Measurements from ENCODE around the gene TLN1.

The TLN1 gene

DNA sequence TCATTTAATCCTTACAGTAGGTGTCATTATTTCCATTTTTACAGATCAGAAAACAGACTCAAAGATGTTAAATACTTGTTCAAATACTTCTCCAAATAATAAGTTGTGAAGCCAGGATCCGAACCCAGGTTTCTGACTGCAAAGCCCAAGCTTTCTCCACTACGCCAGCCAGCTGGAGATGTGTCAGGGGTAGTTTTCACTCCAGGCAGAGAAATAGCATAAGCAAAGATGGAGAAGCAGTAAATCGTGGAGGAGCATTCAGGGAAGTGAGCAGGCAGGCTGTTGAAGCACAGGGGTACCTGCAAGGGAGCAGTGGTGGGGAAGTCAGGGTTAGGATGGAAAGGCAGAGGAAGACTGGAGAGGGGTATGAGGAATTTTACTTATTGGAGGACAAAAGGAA is 2.9 kb downstream of the TLN1 start:
- no peak for DNase-seq

DNA sequence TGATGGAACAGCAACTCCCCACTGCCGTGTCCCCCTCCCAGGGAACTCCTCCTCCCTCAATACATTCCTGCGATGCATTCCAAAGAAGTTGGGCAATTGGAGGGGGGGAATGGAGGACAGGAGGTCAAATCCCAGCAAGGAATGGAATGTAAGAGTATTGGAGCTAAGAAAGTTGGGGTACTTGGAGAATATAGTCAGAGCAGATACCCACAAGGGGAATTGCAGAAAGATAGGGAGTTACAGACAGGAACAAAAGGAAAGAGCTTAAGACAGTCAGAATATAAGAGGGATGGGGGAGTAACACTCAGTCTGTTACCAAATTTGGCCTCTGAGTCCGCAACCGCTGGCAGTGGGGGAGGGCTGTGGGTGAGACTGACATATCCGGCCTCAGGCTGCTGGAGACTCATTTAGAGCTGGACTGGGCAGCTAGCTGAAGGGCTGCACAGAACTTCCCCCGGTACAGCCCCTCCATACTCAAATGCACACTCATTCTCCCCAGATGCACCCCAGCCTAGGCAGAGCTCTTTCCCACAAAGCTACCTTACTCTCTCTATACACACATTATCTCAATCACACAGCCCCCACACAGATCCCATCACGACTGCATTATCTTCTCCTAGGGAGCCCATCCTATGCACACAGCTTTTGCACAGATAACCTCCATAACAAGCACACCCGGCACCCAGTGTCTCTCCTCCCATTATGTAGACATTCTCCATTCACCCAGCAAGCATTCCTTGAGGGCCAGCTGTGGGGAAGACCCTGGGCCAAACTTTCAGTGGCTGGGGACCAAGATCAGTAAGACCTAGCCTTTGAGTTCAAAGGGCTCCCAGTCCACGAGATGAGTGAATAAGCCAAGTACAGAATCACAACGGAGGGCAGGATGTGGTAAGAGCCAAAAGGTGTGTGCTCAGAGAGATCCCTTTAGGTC is 3.7 kb downstream of the TLN1 start:
- DNase-seq, result peak; percentile 92

DNA sequence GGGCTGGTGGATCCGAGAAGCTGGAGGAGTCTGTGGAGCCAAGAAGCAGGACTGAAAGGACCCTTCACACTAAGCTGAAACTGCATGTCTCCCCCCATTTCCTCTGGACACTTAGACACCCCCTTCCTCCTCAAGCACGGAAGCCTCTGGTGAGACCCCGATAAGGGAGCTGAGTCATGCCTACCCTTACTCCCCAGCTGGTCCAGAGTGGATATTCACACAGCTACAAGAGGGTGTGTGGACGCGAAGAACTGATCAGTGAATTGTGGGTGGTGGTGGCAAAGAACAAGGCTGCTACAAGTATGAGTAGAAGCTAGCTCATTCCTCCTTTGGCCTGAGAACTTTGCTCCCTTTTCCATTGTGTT is 4.3 kb downstream of the TLN1 start:
- DNase-seq, result no peak

DNA sequence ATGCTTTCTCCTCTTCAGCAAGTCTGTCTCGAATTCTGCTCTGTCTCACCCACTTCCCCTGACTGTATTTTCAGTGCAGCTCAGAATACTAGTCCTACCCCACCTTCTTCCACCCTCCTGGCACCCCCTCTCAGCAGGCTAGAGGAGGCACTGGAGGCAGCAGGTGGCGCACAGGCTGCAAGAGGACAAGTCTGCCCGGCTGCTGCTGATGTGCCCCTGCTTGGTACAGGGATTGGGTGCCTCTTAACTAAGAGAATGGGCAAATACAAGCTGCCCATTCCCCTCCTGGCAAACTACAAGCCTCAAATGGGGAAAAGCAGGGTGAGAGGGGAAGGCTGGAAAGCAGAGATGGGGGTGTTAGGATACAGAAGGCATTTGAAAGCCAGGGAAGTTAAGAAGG is 5.1 kb downstream of the TLN1 start:
- no peak for DNase-seq

DNA sequence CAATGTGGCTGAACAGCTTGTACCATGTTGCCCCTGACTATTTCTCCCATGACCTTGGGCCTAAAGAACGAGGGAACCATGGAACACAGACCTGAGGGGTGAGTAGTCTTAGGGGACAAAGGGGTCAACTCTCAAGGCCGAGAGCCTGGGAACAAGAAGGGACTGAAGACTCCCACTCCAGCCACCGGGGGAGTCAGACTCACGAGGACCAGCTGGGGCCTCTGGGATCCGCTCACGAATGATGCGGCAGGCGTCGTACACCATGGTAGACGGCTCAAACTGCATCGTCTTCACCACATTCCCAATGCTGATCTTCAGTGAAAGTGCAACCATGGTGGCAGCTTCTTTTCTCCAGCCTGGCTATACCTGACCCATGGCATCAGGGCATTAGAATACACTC is 6.6 kb downstream of the TLN1 start:
- no peak for DNase-seq

DNA sequence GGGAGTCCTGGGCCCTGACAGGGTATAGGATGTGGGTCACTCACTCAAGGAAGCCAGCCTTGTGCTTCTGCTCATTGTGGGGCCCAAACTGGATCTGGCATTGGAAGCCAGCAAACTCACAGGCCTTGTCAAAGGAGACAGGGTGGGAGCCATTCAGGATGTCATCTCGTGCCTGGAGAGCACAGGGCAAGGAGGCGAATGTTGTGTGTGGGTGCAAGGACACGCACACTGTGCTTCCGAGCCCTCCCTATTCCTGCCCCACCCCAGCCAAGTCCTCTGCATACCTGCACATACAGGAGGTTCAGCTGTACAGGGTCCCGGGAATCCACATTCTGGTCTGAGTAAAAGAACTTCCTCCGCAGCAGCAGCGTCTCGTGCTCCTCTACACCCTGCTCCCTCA is 8.1 kb downstream of the TLN1 start:
- no peak for DNase-seq

DNA sequence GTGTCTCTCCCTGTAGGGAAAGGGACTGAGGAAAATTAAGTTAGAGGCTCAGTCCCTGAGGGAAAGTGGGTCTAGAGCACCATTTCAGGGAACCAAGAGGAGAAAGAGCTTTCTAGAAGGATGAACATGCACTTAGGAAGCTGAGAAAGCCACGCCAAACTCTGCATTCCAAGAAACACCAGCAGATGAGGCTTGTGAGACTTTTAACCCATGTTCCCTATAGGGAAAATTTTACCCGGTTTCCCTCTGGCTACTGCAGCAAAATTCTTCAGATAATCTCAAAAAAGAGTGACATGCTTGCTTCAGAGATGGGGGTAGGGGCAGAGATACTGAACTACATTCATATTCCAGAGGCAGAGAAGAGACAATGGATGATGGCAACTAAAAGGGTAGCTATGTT is 8.6 kb downstream of the TLN1 start:
- DNase-seq, result no peak

DNA sequence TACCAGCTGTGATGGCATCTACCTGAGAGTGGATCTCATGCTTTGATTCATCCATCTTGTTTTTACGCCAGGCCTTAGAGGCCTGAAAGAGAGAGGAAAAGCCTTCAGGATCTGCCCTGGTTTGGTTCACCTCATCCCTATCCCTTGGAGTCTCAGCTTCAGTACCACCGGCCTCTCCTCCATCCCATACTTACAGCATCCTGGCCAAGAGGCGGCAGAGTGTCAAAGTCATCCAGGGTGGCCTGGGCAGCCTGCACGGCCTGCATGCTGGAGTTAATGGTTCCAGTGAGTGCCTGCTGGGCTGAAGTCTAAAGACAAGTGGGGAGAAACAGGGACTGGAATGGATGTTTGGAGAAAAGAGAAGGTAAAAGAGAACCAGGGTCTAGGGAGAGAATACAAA is 12.4 kb downstream of the TLN1 start:
- no peak for DNase-seq

DNA sequence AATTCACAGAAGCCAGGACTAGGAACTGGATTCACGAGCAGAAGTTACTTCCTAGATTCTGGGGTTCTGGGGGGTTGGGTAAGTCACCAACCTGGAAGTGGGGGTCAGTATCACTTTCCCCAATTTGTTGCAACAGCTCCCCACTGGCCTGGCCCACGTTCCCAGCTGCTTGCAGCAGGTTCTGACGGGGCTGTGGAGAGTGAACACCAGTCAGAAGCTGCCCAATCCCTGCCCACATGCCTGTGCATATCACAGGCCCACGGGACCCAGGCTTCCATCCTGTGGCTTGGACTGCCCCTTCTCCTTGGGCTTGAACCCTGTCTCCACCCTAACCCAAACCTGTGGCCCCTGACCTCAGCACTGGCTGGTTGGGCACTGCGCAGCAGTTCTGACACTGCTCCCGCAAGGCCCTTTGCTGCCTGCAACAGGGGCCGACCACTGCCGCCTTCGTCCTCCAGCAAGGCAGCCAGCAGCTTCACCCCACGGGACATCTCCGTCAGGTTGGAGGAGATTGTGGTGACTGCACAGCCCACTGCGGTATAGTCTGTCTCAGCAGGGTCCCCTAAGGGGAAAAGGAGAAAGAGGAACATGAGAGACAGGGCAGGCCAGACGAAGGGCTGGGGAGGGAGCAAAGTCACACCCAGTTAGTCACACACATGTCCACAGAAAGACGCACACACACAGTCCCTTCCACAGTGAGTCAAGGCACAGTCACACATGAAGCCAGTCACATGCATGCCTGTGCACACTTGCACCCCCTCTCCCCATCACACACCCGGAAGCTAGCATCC is 13.1 kb downstream of the TLN1 start:
- no peak for DNase-seq

DNA sequence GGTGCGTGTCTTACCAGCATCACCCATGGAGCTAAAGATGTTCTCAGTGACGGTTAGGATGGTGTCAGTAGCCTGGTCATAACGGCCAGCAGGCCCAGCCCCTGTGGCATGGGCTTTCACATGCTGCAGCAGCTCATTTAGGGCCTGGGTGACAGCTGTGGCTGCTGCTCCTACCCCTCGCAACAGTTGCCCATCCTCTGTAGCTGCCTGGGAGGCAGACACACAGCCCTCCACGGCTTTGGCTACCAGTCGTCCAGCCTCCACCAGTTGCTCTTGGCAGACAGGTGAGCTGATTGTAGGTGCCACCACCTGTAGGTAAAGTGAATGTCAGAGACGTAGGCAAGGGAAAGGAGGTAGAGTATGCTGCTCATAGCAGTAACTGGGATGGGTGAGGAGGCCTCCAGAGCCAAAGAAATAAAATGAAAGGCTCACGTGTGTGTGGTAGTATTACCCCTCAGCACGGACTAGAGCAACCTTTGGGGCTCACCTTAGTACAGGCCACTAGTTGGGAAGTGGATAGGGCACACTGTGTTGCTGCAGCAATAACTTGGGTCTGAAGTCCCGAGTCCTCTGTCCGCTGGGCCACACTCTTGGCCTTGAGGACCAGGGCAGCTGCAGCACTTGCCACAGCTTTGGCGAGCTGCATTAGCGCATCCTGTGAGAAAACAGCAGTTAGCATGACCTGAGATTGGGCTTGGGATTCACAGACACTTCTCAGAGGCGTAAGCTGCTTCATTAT is 14.7 kb downstream of the TLN1 start:
- DNase-seq, result no peak

DNA sequence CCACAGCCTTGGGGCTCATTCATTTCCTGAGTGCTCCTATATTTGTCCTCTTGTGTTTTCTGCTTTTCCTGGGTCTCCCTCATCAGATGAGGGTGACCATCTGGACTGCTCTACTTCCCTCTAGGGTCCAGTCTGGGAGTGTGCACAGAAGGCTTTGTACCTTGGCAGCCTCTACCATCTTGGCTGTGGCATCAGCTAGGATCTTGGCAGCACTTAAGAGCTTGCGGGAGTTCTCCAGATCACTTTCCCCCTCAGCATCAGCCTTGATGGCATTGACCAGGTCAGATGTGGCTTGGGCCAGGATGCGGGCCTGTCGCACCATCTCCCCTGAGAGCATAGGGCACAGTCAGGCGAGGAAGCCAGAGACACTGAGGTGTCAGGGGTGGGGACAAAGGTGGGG is 15.8 kb downstream of the TLN1 start:
- DNase-seq, result no peak

DNA sequence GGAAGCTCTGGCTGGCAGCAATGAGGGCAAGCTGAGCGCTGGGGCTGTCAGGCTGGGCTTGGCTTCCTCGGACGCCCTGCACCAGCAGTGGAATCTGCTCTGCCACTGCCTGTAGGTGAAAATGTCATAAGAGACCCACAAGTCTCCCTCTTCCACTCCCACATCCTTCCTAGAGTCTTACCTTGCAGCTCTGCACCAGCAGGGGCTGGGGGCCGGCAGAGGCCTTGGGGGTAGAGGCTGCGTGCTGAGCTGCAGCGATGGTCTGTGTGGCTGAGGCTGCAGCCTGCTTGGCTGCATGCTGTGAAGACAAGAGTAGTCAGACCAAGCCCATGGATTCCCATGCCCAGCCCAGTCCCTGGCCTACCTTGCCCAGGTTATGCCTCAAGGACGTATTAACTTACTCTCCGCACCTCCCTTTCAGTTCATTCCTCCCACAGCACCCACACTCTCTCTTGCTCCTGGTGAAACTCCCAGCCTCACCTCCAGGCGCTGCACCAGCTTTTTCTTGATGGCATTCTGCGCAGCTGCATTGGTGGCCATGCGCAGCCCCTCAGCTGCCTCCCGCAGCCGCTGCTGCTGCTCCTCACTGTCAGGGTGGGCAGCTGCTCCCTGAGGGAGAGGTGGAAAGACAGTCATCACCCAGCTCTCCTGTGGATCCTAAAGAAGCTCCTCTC is 17.3 kb downstream of the TLN1 start:
- DNase-seq, result no peak

DNA sequence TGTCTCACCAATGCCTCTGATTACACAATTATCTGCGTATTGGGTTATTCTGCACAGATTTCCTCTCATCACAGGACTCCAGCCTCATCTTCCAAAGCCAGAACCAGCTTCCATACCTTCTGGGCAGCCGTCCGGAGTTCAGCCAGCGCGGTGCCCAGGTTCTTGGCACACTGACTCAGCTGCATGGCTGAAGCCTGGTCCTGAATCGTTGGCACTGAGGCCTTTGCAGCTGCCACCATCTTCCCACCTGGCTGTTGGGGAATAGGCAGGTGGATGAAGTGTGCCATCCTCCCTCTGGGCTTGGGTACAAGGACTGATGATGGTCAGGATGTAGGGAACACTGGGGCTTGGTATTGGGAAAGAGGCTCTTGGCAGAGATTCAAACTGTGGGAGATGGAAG is 17.9 kb downstream of the TLN1 start:
- DNase-seq, result no peak

DNA sequence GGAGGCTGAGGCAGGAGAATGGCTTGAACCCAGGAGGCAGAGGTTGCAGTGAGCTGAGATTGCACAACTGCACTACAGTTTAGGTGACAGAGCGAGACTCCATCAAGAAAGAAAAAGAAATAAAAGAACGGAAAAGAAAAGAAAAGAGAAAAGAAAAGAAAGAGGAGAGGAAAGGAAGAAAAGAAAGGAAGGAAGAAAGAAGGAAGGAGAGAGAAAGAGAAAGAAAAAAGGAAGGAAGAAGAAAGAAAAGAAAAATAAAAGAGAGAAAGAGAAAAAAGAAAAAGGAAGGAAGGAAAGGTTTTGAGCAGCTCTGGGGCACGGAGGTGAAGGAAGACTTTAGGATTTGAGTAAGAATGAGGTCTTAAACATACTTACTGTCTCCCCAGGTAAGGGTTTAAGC is 18.4 kb downstream of the TLN1 start:
- no peak for DNase-seq

DNA sequence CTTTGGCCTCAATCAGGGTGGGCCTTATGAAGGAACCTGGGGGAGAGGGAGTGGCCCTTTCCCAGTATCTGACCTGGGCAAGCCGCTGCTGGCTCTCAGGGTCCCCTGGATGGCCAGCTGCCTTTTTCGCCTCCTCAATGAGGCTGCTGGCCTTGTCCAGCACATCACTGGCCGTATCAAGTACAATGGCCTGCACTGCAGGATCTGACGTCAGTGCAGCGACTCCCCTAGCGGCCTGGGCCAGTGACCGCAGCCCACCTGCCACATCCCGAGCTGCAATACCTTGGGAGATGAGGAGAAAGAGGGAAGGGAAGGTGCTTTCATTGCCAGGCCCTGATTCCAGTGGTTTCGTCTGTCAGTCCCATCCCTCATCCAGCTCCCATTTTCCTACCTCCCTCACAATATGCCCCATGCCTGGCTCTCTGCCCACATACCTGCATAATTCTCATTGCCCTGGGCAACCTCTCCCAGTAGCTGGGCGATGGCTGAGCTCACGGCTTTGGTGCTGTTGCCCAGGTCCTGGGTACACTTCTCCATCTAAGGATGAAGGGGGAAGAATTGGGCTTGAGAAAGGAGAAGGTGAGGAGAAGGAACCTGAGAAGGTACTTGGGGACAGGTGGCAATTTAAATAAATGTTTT is 19.1 kb downstream of the TLN1 start:
- peak; percentile 65 for DNase-seq

DNA sequence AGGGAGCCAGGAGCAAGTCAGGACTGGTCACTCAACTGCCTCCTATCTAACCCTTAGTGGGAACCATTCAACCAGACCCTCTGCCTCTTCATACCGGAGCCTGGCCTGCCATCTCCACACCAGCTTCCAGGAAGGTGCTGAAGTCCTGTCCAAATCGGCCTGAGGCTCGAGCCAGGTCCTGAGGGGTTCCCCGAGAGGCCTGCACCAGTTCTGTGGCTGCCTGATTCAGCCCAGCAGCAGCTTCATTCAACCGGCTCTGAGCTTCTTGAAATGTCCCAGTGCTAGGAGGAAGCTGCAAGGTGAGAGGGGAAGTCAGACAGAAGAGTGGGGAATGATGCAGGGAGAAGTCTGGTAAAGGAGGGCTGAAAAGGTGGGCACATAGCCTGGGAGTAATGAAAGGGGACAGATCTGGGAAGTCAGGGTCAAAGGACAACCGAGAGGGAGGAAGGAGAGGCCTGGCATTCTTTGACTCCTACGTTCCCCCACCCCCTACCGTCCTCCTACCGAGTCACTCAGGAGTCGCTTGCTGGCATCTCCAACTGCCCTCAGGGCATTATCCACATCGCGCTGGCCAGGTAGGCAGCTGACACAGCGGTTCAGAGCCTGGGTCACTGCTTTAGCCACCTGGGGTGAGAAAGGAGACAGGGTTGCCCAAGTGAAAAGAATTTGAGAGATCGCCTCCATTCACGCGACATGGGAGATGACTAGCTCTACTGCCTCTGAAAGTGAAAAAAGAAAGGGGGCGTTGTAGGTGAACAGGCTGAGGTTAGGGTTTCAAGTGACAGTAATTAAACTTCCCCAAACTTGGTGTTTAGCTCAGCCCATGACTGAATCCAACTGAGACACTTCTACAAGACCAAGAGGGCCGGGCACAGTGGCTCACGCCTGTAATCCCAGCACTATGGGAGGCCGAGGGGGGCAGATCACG is 20.2 kb downstream of the TLN1 start:
- DNase-seq, result no peak

DNA sequence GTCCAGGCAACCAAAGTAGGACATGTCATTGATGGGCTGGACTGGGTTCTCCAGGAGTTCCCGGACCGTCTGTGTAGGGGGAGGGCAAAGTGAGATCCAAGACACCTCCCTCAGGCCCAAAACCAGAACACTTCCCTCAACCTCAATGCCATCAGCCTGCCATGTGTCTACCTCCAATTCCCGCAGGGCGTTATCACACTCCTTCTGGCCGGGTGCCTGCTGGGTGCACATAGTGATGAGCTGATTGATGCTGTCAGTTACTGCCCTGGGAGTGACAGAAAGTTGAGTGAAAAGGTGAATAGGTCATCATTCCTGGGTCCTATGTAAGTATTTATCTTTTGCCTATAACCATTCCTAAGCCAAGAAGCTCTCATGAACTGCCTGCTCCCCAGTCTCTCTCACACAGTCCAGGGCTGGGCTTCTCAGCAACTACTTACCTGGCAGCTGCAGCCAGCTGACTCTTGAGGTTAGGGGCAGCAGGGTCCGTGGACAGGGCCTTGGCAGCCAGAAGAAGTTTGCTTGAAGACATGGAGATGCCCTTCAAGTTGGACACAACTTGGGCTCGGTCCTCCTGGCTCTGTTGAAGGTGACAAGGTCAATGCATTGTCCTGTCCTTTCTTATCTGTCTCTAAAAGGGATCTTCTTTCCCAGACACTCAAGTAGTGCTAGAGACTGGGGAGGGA is 21.0 kb downstream of the TLN1 start:
- DNase-seq, result no peak

DNA sequence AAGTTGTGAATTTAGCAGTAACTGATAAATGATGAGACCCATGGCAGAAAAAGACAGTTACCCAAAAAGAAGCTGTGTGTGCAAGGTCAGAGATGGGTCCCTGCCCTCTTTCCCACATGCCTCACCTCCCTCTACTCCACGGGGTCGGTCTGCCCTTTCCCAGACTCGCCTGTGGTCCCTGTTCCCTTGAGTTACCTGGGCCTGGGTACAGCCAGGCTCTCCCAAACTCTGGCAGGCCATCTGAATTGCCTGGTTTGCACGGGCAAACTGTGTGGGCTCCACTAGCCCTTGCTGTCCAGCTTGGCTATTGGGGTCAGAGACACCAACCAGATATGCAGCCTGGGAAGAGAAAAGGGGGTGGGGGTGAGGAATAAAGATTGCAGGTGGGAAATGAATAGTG is 23.8 kb downstream of the TLN1 start:
- no peak for DNase-seq

DNA sequence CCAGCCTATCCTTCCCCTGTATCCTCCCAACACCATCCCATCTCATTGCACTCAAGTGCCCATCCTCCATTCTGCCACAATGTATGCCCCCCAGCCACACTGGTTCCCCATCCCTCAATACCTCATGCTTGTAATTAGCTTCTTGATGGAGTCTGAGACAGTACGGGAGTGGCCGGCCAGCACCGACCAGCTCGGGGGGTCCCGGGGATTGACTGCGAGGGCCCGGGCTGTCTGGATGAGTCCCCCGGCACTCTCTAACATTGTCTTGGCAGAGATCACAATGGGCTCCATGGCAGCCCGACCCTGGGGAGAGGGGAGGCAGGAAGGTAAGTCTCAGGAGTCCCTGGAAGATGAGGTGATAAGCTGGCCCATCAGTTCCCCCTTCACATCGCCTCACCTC is 25.0 kb downstream of the TLN1 start:
- no peak for DNase-seq

DNA sequence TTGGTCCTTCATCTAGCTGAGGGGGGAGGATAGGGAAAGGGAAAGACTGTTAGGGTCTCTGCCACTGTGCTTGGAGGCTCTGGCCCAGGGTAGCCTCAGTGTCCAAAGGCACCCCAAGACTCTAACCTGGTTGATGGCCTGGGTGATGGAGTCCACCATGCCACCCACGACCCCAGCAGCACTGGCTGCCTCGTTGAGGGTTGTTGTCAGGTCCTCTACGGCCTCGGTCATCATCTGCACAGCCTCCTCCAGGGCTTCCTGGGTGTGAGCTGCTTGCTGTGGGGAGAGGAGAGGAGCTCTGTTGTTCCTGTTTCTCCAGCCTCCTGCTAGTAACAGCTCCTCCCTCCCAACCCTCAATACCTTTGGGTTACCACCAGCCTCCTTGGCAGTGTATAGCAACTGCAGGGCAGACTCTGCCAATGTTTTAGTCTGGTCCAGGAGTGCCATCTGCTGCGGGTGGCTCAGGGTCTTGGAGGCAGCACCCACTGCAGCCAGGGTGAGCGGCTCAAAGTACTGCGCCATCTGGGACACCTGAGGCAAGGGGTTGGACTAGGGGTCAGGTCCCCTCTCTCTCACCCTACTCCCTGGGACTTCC is 26.1 kb downstream of the TLN1 start:
- no peak for DNase-seq
